NT2/D1 (cell line): ENCODE measurements around the gene SCN5A.

ENCODE experiments used
- YY1 ChIP-seq: IDR thresholded peaks from 2 replicates; pipeline ENCODE4 v1.6.1; 2011; ENCODE audit not compliant: insufficient read length, insufficient read depth
- ZNF274 ChIP-seq: IDR thresholded peaks from 2 replicates; pipeline ENCODE4 v1.6.1; 2011; ENCODE audit warnings: mild to moderate bottlenecking, low read depth, low read length

DNA sequence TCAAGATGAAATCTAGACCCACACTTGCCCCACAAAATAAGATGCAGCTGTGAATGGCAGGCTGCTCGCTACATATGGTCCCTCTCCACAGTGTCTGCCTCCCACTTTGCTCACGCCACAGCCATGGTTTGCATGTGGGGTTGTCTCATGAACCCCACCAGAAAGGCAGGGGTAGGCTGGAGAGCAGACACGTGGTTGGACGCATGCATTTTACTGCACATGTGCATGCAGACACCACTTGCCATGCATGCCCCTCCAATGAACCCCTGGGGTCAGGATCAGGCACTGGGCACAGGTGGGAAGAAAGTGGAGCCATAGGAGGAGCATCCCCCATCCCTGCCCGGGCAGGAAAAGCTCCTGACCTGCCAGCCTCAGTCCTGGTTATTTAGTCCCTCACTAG, 20.7 kb downstream of the SCN5A start:
- TF ChIP-seq YY1, result no peak
- TF ChIP-seq ZNF274, result no peak
